SK-N-SH (cell line): ENCODE measurements around the gene ZNF425. TPM values are rescaled to one million over a fixed set of nuclear protein-coding genes. Genes with fewer than 3 reads are reported as not detected.

Source experiments
- CTCF ChIA-PET: fragments of 300-600, 350-600 bp; formaldehyde crosslinking; extraction: SDS; loops from one replicate; lab custom pipeline; 2021; lab: Yijun Ruan, JAX
- POLR2A ChIA-PET: fragments of 350-600 bp; sonication (Branson Sonifier 250); formaldehyde crosslinking; extraction: SDS; loops from one replicate; lab custom pipeline; 2020; ENCODE audit warnings: antibody characterized with exemption, inconsistent platforms; lab: Yijun Ruan, JAX
- DNase-seq: peaks from one replicate; pipeline ENCODE4 v3.0.0; 2012
- H2AFZ ChIP-seq: fragments of 200-600 bp; sonication (generic); 2 replicates; pipeline ENCODE4 v1.8.1; 2016; ENCODE audit warnings: antibody characterized with exemption, mild to moderate bottlenecking, low read depth
- H3F3A ChIP-seq: fragments of 200-600 bp; sonication (generic); replicated peaks from 2 replicates; pipeline ENCODE3; 2016; ENCODE audit warnings: antibody characterized with exemption, mild to moderate bottlenecking; ENCODE audit not compliant: insufficient read depth
- H3K27ac ChIP-seq, 2 experiments: fragments of 200-500 bp in 1 of 2; fragments of 200-600 bp in 1 of 2; sonication (Bioruptor generic) in 1 of 2; sonication (generic), shearing (Covaris generic) in 1 of 2; 2 replicates each; pipeline versions ENCODE4 v1.5.1 to v1.6.1; 2014 to 2016; ENCODE audit warnings: low read depth in 2 of 2, inconsistent platforms in 1 of 2, low read length in 1 of 2, mild to moderate bottlenecking in 1 of 2, mixed read lengths in 1 of 2
- H3K27me3 ChIP-seq: fragments of 200-600 bp; sonication (generic), shearing (Covaris generic); 2 replicates; pipeline ENCODE4 v1.6.1; 2016; ENCODE audit warnings: mixed run types; ENCODE audit not compliant: insufficient read depth
- H3K36me3 ChIP-seq, 2 experiments: fragments of 200-500 bp in 1 of 2; fragments of 200-600 bp in 1 of 2; sonication (Bioruptor generic) in 1 of 2; sonication (generic) in 1 of 2; replicated peaks in 1 of 2; 2 replicates each; pipeline versions ENCODE3 to v1.5.1; 2014 to 2016; ENCODE audit warnings: low read length in 1 of 2, mild to moderate bottlenecking in 1 of 2; ENCODE audit not compliant: insufficient read depth in 2 of 2, control insufficient read depth in 1 of 2
- H3K4me1 ChIP-seq, 2 experiments: fragments of 200-500 bp in 1 of 2; fragments of 200-600 bp in 1 of 2; sonication (Bioruptor generic) in 1 of 2; sonication (generic), shearing (Covaris generic) in 1 of 2; 2 replicates each; pipeline versions ENCODE4 v1.5.1 to v1.6.1; 2014 to 2016; ENCODE audit warnings: low read depth in 1 of 2, low read length in 1 of 2, mixed run types in 1 of 2; ENCODE audit not compliant: insufficient read depth in 2 of 2, control insufficient read depth in 1 of 2
- H3K4me2 ChIP-seq: fragments of 200-600 bp; sonication (generic), shearing (Covaris generic); 2 replicates; pipeline ENCODE4 v1.6.1; 2017; ENCODE audit warnings: mixed run types
- H3K4me3 ChIP-seq, 2 experiments: fragments of 200-500 bp in 1 of 2; fragments of 200-600 bp in 1 of 2; sonication (Bioruptor generic) in 1 of 2; sonication (generic), shearing (Covaris generic) in 1 of 2; 2 replicates each; pipeline versions ENCODE4 v1.5.1 to v1.8.1; 2014 to 2016; ENCODE audit warnings: low read depth in 2 of 2, inconsistent platforms in 1 of 2, low read length in 1 of 2, mild to moderate bottlenecking in 1 of 2, mixed read lengths in 1 of 2, moderate library complexity in 1 of 2
- H3K79me2 ChIP-seq: fragments of 200-600 bp; sonication (generic); 2 replicates; pipeline ENCODE4 v1.8.1; 2017; ENCODE audit warnings: mild to moderate bottlenecking; ENCODE audit not compliant: insufficient read depth
- H3K9ac ChIP-seq: fragments of 200-600 bp; sonication (generic); 2 replicates; pipeline ENCODE4 v1.6.1; 2017; ENCODE audit warnings: mixed run types
- H3K9me2 ChIP-seq: fragments of 200-600 bp; sonication (generic); 2 replicates; pipeline ENCODE4 v1.6.1; 2017; ENCODE audit warnings: mixed run types
- H3K9me3 ChIP-seq: fragments of 200-600 bp; sonication (generic); 2 replicates; pipeline ENCODE4 v1.6.1; 2017; ENCODE audit warnings: mixed run types, mild to moderate bottlenecking, moderate library complexity
- H4K20me1 ChIP-seq: fragments of 200-600 bp; sonication (generic); 2 replicates; pipeline ENCODE4 v1.6.1; 2017; ENCODE audit warnings: mild to moderate bottlenecking, mixed run types; ENCODE audit not compliant: insufficient read depth
- CHD2 ChIP-seq: fragments of 150-350 bp; IDR thresholded peaks from 2 replicates; pipeline ENCODE4 v1.6.1; 2018; ENCODE audit warnings: low read length; ENCODE audit not compliant: partially characterized antibody
- ELF1 ChIP-seq: IDR thresholded peaks from 2 replicates; pipeline ENCODE4 v1.4.0; 2012
- FOXM1 ChIP-seq: IDR thresholded peaks from 2 replicates; pipeline ENCODE4 v1.4.0; 2012; ENCODE audit warnings: low read depth, mild to moderate bottlenecking
- MAX ChIP-seq: IDR thresholded peaks from 2 replicates; pipeline ENCODE4 v1.4.0; 2012; ENCODE audit warnings: low read depth
- MXI1 ChIP-seq: IDR thresholded peaks from 2 replicates; pipeline ENCODE4 v1.6.1; 2012; ENCODE audit warnings: mild to moderate bottlenecking, low read depth, low read length, improper control_type of control experiment
- NFIC ChIP-seq: IDR thresholded peaks from 2 replicates; pipeline ENCODE4 v1.4.0; 2012; ENCODE audit warnings: borderline replicate concordance
- NRF1 ChIP-seq: IDR thresholded peaks from 2 replicates; pipeline ENCODE4 v1.6.1; 2012; ENCODE audit warnings: low read depth, mild to moderate bottlenecking, low read length
- RFX5 ChIP-seq: IDR thresholded peaks from 2 replicates; pipeline ENCODE4 v1.6.1; 2012; ENCODE audit warnings: mild to moderate bottlenecking, improper control_type of control experiment, low read length
- RXRA ChIP-seq: IDR thresholded peaks from 2 replicates; pipeline ENCODE4 v1.4.0; 2012; ENCODE audit warnings: low read depth, mild to moderate bottlenecking, borderline replicate concordance
- SMC3 ChIP-seq: IDR thresholded peaks from 2 replicates; pipeline ENCODE4 v1.6.1; 2012; ENCODE audit warnings: low read depth, low read length, improper control_type of control experiment
- TAF1 ChIP-seq: IDR thresholded peaks from 2 replicates; pipeline ENCODE4 v1.6.1; 2012; ENCODE audit warnings: low read depth, mild to moderate bottlenecking, low read length, moderate library complexity, borderline replicate concordance
- YY1 ChIP-seq: IDR thresholded peaks from 2 replicates; pipeline ENCODE4 v1.4.0; 2012; ENCODE audit warnings: low read depth, mild to moderate bottlenecking
- ZBTB33 ChIP-seq: IDR thresholded peaks from 2 replicates; pipeline ENCODE4 v1.4.0; 2012; ENCODE audit warnings: low read depth, borderline replicate concordance
- WGBS: methylation state at CpG from one replicate; pipeline ENCODE4 v1.1.6; 2017; ENCODE audit warnings: low lambda C conversion rate; 5-methylcytosine and 5-hydroxymethylcytosine counted together
- polyA plus RNA-seq, 3 experiments: library from polyadenylated mRNA; depleted of rRNA; stranded (reverse); fragments of >200 nt; gene quantifications; 2 replicates each; pipeline ENCODE4 v1.2.3, GENCODE V29; 2012
- TF ChIP-seq, protein P1 (sequence below): IDR thresholded peaks from 2 replicates; pipeline ENCODE4 v1.4.0; 2012; ENCODE audit warnings: low read depth, borderline replicate concordance
- TF ChIP-seq, protein P2 (sequence below): IDR thresholded peaks from 2 replicates; pipeline ENCODE4 v1.6.1; 2012; ENCODE audit warnings: mild to moderate bottlenecking, low read depth, low read length, moderate library complexity

Gene ZNF425
- polyA plus RNA-seq, 1 of the 3 experiments (the other 2 are of a cell fraction) = 1.4 TPM

DNA sequence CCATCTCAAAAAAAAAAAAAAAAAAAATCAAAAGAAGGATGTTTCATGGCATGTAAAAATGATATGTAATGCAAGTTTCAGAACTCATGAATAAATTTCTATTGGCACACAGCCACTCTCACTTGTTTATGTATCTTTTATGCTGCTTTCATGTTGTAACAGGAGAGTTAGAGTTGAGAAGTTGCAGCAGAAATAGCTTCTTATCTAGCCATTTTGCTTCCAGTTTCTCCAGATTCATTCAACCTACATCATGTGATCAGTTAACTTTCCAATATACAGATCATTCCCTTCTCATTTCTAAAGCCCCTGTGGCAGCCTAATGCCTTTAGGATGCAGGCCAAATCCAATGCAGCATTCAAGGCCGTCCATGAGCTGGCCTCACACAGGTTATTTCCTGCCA, 66.0 kb downstream of the ZNF425 start:
- Histone ChIP-seq H3K79me2 (no peaks in the 10 kb centered on the region), H3K4me3 (no peak overlapping the region), H3F3A (peaks cover 21% of the 10 kb centered on the region), H2AFZ (no peak overlapping the region), H3K9ac (no peak overlapping the region), H3K9me2 (no peaks in the 10 kb centered on the region), H3K4me1 (no peaks in the 10 kb centered on the region), H3K9me3 (no peaks in the 10 kb centered on the region), H3K27me3 (no peaks in the 10 kb centered on the region), H4K20me1 (no peaks in the 10 kb centered on the region), H3K4me2 (no peak overlapping the region), H3K27ac (no peak overlapping the region), H3K36me3 (no peaks in the 10 kb centered on the region)
- TF ChIP-seq YY1 = no peak
- no peak for TF ChIP-seq SMC3
- TF ChIP-seq NRF1 = no peak
- TF ChIP-seq ELF1 = no peak
- no peak for TF ChIP-seq TAF1
- TF ChIP-seq MXI1 = no peak
- TF ChIP-seq ZBTB33 = no peak
- no peak for TF ChIP-seq MAX
- TF ChIP-seq CHD2 = no peak
- TF ChIP-seq, protein P1, sequence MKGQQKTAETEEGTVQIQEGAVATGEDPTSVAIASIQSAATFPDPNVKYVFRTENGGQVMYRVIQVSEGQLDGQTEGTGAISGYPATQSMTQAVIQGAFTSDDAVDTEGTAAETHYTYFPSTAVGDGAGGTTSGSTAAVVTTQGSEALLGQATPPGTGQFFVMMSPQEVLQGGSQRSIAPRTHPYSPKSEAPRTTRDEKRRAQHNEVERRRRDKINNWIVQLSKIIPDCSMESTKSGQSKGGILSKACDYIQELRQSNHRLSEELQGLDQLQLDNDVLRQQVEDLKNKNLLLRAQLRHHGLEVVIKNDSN = no peak
- no peak for TF ChIP-seq RXRA
- TF ChIP-seq FOXM1 = no peak
- no peak for TF ChIP-seq NFIC
- TF ChIP-seq RFX5 = no peak
- TF ChIP-seq, protein P2, sequence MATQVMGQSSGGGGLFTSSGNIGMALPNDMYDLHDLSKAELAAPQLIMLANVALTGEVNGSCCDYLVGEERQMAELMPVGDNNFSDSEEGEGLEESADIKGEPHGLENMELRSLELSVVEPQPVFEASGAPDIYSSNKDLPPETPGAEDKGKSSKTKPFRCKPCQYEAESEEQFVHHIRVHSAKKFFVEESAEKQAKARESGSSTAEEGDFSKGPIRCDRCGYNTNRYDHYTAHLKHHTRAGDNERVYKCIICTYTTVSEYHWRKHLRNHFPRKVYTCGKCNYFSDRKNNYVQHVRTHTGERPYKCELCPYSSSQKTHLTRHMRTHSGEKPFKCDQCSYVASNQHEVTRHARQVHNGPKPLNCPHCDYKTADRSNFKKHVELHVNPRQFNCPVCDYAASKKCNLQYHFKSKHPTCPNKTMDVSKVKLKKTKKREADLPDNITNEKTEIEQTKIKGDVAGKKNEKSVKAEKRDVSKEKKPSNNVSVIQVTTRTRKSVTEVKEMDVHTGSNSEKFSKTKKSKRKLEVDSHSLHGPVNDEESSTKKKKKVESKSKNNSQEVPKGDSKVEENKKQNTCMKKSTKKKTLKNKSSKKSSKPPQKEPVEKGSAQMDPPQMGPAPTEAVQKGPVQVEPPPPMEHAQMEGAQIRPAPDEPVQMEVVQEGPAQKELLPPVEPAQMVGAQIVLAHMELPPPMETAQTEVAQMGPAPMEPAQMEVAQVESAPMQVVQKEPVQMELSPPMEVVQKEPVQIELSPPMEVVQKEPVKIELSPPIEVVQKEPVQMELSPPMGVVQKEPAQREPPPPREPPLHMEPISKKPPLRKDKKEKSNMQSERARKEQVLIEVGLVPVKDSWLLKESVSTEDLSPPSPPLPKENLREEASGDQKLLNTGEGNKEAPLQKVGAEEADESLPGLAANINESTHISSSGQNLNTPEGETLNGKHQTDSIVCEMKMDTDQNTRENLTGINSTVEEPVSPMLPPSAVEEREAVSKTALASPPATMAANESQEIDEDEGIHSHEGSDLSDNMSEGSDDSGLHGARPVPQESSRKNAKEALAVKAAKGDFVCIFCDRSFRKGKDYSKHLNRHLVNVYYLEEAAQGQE = no peak
- POLR2A ChIA-PET = interaction anchor here (1.1 kb wide), 1 partner anchor 31 kb away, joined by 3 read pairs; no protein-coding TSS in a partner anchor
- 94% methylated on average over 1 of the region's 1 CpG for WGBS
- DNase-seq = no peak
- CTCF ChIA-PET = interaction anchor here (0.6 to 0.9 kb wide), 2 partner anchors 13 to 66 kb away, joined by 3 to 4 read pairs; partner anchors contain the start of gene ZNF425
